ENCODE results near the gene THRAP3.

- TF ChIP-seq CTCF (IDR thresholded peaks at IDR 0.05; ENCODE audit: borderline replicate concordance, extremely low read depth, low read length, poor library complexity, severe bottlenecking) (no peak), EZH2 (IDR thresholded peaks at IDR 0.05; ENCODE audit: borderline replicate concordance, low read depth, low read length, severe bottlenecking) (no peak)
These were observed 74.4 kb downstream of the THRAP3 start for GRCh38 chr1:36298640-36299039.
